ENCODE measurements around the gene SMR3B. TPM values are rescaled to one million over a fixed set of nuclear protein-coding genes. Genes with fewer than 3 reads are reported as not detected.

Gene SMR3B
- total RNA-seq = not detected

DNA sequence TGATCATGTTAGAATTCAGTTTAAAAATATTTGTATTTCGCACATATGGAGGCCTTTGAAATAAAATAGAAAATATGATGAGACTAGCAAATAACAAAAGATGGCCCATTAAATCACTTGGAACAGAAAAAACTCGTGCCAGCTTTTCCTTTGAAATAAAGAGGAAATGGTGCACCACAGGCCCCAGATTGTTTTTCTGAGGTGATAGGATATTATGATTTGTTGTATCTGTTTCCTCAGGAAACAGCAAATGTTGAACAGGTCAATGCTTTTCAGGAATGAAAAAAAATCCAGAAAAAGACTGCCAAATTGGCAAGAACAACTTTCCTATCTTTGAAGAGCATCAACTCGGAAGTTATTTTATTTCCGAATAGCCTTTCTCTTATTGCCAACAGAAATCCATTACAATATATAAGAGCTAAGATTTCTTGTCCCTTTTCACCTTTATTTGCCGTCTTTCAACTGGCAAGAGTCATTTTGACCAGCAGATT, at the start of gene SMR3B:
Gene SMR3B (plus strand): TSS at position 441 of the 491 bp plus-strand sequence. CDS start 1,380 bp downstream, outside the sequence.
- no peak for DNase-seq (ENCODE audit: low read depth in 2 of 3, low spot score in 2 of 3)

DNA sequence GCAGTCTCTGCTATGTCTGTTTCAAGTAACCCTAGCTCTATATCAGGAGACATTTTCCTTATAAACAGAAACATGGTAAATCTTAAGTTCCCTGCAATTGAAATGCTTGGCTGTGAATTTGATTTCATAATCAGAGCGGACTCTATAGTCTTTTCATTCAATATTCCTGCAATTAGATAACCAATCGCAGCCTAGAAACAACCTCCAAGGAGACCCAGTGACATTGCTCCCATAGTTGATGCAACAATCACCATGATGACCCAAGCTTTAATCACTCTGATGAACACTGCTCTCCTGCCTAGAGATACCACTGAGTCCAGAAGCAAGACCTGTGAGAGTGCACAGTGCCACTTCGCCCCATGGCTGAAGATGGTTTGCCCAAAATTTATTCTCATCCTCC, 48.2 kb upstream of the SMR3B start, which contains the start of gene CABS1:
Gene CABS1 (plus strand): TSS at position 301 of the 400 bp plus-strand sequence. CDS start 59 bp downstream, at position 360.
- DNase-seq (ENCODE audit: low read depth in 2 of 3, low spot score in 2 of 3) = no peak

DNA sequence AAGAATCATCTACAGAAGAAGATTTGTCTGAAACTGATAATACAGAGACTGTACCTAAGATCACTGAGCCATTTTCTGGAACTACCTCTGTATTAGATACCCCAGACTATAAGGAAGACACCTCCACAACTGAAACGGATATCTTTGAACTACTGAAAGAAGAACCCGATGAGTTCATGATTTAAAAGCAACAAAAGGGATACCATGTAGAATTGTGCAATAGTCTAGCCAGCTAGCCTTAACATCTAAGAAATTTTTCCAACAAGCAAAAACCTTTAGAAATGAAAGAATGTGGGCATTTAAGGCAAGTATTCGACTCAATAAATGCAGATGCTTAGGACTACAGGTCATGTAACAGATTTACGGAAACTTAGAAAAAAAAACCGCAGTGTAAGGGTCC, 46.9 kb upstream of the SMR3B start:
- no peak for DNase-seq (ENCODE audit: low read depth in 2 of 3, low spot score in 2 of 3)

DNA sequence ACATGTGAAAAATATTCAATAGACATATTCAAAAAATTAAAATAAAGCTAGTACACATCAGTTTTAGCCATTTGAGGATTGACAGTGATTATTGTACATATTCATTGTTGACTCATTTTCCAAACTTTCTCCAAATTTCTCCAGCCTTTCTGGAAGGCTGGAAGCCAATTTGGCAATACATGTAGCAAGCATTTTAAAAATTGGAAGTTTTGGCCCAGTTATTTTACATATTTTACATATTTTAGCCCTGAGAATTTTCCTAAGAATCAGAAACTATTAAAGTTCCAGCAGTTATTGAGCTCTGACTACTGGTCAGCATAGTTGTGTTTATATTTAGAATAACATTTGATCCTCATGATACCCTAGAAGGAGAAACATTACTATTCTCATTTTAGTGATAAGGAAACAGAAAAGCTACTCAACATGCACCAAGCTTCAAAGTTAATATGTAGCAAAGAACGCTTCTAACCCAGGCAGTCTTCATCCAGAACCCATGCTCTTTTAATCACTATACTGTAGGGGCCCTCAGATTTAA, 45.0 kb upstream of the SMR3B start:
- DNase-seq (ENCODE audit: low read depth in 2 of 3, low spot score in 2 of 3) = no peak

DNA sequence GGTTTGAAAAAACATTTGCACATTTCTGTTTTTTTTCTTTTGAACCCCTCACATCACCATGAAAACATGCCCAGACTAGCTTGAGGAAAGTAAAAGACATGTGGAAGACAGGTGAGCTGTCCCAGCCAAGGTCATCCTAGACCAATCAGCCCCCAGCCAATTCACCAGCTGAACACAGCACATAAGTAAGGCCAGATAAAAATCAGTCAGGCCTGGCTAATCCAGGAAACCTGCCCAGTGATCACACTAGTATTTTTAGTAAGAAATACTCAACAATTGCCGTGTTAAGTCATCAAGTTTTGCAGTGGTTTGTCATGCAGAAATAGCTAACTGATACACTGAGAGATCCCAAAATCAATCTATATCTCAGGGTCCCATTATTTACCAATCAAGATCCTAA, 26.7 kb upstream of the SMR3B start:
- DNase-seq (ENCODE audit: low read depth in 2 of 3, low spot score in 2 of 3) = no peak

DNA sequence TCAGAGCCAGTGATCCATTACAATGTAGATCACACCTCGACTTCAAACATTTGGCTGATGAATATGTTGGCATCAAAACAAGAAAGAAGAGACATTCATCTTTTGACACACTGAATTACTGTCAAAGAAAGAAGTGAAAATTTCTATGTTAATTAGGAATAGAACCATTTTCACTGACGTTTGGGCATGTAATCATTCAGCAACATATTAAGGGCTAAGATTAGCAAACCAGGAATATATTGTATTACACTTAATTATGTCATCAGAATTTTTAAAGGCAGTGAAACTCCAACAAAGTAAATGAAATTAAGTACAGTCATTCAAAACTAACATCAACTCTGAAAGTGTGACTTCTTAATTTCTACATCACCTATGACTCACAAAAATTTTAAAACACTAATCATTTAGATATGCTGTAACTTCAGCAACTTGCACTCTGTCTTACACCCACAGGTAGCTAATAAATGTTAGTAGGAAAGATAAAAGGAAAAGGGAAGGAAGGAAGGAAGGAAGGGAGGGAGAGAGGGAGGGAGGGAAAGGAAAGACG, 23.7 kb upstream of the SMR3B start:
- DNase-seq (ENCODE audit: low read depth in 2 of 3, low spot score in 2 of 3) = no peak

DNA sequence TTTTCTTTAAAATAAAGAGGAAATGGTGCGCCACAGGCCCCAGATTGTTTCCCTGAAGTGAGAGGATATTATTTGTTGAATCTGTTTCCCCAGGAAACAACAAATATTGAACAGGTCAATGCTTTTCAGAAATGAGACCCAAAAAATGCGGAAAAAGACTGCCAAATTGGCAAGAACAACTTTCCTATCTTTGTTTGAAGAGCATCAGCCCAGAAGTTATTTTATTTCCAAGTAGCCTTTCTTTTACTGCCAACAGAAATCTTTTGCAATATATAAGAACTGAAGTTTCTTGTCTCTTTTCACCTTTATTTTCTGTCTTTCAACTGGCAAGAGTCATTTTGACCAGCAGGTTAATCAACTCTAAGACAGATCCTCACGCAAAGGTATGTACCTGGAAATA, 22.5 kb upstream of the SMR3B start, which contains the start of gene SMR3A:
Gene SMR3A (plus strand): TSS at position 301 of the 400 bp plus-strand sequence. CDS start 1,356 bp downstream, outside the sequence.
- DNase-seq (ENCODE audit: low read depth in 2 of 3, low spot score in 2 of 3) = no peak

DNA sequence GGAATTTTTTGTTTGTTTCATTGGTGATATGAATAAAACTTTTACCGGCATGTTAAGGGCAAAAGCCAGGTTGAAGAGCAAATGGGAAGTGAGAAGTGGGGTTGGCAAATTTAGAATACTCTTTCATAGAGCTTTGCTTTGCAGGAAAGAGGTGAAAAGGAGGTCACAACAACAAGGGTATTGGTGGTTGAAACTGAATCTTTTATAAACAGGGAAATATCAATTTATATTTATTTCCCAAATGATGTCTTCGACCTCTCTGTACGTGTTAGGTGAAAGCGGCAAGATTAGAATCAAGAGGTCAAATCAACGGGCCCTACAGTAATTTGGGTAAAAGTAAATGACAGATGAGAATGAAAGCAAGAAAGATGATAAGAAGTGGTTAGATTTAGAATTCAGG, 18.9 kb upstream of the SMR3B start:
- DNase-seq (ENCODE audit: low read depth in 2 of 3, low spot score in 2 of 3) = no peak

DNA sequence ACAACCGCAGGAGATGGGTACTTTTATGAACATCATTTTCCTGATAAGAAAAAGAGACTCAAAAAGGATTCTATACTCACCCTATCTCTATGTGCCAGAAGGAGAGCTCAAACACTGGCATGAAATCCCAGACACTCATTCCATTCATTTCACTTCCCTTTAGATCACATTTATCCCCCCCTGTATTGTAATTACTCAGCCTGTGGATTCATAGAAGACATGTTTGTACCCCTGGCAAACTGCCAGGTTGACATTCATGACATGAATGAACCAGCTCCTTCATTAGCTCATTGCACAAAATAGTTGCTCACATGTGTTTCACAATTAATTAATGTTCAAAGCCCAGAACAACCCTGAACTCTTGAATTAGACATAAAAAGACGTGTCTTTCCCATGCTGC, 17.5 kb upstream of the SMR3B start:
- DNase-seq (ENCODE audit: low read depth in 2 of 3, low spot score in 2 of 3) = no peak

DNA sequence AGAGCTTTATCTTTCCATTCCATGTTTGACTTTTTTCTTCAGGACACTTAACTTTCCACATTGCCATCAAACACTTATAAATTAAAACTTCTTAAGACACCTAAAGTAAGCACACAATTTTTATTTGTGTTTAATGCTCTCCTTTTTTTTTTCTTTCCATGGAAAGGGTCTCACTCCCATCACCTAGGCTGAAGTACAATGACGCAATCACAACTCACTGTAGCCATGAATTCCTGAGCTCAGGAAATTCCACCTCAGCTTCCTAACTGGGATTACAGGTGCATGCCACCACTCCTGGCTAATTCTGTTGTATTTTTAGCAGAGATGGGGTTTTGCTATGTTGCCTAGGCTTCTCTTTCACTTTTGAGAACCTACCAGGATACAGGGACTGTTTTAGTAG, 15.1 kb upstream of the SMR3B start:
- no peak for DNase-seq (ENCODE audit: low read depth in 2 of 3, low spot score in 2 of 3)

DNA sequence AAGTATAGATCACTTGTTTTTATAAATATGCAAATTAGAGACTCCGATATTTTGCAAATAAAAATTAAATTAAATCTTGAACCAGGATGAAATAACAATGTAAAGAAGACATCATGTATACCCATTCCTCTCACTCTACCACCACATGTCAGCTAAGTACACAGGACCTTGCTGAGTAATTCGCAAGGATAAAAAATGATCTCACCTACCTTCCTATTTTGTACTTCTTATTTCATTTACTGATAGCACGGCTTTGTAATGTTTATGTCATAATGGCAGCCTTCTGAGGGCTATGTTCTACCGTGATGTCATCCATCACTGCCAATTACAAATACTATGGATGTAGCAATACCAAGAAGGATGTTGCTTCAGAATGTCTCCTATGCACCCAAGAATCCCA, 10.9 kb upstream of the SMR3B start:
- DNase-seq (ENCODE audit: low read depth in 2 of 3, low spot score in 2 of 3) = no peak

DNA sequence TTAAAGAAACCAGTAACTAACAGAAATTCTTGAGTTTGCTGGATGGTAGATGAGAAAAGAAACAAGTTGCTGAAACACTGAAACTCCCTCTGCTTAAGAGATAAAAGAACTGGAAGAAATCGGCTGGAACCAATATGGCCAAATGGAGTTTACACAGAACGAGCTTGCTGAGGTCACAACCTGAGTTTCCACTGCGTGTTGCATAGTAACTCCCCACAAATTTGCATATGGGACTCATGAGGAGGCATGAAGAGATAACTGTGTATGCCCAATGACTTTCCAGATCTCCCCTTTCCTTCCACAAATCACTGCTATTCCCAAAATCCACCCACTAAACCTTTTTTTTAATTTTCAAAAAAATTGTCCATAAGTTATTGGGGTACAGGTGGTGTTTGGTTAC, 10.2 kb upstream of the SMR3B start:
- DNase-seq (ENCODE audit: low read depth in 2 of 3, low spot score in 2 of 3) = no peak

DNA sequence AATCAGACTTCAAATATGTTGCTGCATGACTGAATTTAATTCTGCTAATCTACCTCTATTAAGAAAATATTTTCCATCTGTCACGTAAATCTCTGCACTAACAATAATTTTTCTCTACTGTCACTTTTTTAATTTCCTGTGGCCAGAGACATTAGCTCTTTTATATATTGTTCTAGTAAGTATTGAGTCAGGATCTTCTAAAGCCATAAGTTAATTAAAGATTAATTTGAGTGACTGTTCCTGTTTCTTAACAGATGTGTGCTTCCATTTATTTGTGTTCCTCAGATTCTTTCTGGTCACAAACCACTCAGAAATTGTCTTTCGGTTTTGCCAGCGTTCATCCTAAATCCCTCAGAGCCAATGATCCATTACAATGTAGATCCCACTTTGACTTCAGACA, 2.4 kb upstream of the SMR3B start:
- no peak for DNase-seq (ENCODE audit: low read depth in 2 of 3, low spot score in 2 of 3)

DNA sequence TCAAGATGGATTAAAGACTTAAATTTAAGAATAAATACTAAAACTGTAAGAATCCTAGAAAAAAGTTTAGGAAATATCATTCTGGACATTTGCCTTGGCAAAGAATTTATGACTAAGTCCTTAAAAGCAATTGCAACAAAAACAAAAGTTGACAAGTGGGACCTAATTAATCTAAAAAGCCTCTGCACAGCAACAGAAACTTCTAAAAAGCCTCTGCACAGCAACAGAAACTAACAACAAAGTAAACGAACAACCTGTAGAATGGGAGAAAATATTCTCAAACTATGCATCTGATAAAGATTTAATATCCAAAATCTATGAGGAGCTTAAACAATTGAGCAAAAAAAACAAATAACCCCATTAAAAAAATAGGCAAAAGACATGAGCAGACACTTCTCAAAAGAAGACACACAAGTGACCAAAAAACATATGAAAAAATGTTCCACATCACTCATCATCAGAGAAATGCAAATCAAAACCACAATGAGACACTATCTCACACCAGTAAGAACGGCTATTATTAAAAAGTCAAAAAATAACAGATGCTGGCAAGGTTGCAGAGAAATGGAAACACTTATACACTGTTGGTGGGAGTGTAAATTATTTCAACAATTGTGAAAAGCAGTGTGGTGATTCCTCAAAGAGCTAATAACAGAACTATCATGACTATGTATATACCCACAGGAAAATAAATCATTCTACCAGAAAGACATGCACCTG, 9.3 kb downstream of the SMR3B start:
- DNase-seq (ENCODE audit: low read depth in 2 of 3, low spot score in 2 of 3) = no peak

DNA sequence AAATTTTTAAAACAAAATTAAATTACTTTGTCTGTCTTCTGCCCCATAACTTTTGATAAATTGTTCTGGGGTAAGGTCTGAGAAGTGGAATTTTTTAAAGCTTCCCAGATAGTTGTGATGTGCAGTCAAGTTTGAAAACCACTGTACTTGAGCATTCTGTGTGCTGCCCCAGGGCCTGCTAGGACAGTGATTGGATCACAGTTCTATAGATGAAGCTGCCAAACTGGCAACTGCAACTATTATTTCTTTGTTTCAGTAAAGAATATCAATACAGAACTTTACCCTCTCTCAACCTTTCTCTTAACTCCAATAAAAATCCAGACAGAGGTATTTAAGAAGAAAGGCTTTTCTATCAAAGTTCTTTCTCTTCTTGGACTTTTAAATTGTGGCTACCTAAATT, 14.6 kb downstream of the SMR3B start, which contains the start of gene OPRPN:
Gene OPRPN (plus strand): TSS at position 361 of the 400 bp plus-strand sequence. CDS start 1,346 bp downstream, outside the sequence.
- no peak for DNase-seq (ENCODE audit: low read depth in 2 of 3, low spot score in 2 of 3)

DNA sequence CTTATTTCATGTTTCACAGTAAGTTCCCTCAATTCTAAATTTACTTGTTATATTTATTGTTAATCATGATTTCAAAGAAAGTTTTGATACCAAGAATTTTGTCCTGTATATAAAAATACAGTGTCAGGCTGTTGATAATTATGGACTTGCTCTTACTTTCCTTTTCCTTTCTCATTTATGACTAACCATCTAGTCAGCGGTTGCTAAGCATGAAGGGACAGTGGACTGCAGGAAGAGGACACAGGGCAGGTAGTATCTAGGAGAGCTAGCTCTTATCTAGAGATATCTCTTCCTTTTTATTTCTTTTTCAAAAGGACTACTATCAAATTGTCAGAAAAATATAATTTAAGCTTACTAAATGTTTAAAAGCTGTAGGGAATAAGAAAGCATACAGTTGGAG, 16.4 kb downstream of the SMR3B start:
- DNase-seq (ENCODE audit: low read depth in 2 of 3, low spot score in 2 of 3) = no peak

DNA sequence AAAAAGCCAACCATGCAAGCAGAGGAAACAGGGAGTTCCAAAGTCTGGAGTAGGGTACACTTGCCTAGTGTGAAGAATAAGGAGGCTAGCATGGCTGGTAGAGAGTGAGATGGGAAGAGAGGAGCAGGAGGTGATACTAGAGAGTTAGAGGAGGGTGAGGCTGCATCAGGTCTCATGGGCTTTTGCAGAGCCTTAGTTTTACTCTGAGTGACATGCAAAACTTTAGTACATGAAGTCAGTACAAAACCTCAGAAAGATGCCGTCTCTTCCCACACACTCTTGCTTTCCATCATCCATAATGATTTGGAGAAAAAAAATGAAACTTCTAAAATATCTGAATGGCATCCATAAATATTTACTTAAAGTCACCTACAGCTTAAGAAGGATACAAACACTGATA, 19.8 kb downstream of the SMR3B start:
- no peak for DNase-seq (ENCODE audit: low read depth in 2 of 3, low spot score in 2 of 3)

DNA sequence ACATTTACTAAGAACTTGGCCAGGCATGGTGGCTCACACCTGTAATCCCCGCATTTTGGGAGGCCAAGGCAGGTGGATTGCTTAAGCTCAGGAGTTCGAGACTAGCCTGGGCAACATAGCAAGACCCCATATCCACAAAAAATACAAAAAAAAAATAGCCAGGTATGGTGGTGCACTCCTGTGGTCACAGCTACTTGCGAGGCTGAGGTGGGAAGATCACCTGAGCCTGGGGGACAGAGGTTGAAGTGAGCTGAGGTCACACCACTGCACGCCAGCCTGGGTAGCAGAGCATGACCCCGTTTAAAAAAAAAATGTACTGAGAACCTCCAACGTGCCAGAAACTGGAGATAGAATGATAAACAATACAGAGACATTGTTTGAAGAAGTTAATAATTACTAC, 22.8 kb downstream of the SMR3B start:
- no peak for DNase-seq (ENCODE audit: low read depth in 2 of 3, low spot score in 2 of 3)

DNA sequence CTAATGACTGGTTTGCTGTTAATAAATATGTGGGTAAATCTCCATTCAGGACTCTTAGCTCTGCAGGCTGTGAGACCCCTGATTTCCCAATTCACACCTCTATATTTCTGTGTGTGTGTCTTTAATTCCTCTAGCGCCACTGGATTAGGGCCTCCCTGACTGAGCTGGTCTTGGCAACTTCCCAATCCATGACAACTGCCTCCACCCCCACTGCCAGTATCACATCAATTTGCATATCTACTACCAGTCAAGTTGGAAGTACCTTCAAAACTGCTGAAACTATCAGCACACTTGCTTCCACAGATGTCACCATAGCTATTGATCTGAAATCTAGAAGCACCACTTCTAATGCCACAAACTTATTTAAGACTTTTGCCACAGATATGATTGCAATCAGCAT, 42.4 kb downstream of the SMR3B start:
- no peak for DNase-seq (ENCODE audit: low read depth in 2 of 3, low spot score in 2 of 3)

DNA sequence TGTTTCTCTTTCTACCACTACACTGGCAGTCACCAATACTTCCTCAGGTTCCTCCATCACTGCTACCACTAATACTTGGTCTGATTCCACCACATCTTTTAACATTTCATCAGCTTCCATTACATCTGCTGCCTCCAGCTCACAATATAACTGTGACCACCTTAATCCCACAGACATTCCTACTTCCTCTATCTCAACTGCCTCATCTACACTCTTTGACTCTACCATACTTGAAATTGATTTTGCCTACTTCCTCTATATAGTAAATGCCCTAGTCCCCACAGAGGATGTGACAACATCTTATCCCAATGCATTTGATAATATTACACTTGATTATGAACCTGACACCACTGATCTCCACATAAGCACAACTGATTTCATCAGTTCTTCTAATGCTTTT, 43.9 kb downstream of the SMR3B start:
- DNase-seq (ENCODE audit: low read depth in 2 of 3, low spot score in 2 of 3) = no peak

DNA sequence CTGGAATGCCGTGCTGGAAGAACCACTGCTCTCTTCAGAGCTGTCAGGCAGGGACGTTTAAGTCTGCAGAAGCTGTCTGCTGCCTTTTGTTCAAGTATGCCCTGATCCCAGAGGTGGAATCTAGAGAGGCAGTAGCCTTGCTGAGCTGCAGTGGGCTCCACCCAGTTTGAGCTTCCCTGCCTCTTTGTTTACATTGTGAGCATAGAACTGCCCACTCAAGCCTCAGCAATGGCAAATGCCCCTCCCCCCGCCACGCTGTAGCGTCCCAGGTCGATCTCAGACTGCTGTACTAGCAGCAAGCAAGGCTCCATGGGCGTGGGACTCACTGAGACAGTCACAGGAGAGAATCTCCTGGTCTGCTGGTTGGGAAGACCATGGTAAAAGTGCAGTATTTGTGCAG, 54.3 kb downstream of the SMR3B start:
- no peak for DNase-seq (ENCODE audit: low read depth in 2 of 3, low spot score in 2 of 3)
